CD14-positive monocyte (primary cell): ENCODE measurements around the gene SH2D4B. TPM values are rescaled to one million over a fixed set of nuclear protein-coding genes. Genes with fewer than 3 reads are reported as not detected.

Experiments used
- DNase-seq, 3 donors: peaks; one replicate each; pipeline ENCODE4 v3.0.0-alpha.2; 2011 to 2022
- H2AFZ ChIP-seq: 2 replicates; pipeline ENCODE4 v1.6.0; 2012; ENCODE audit warnings: mild to moderate bottlenecking, low read depth, low read length, inconsistent platforms; ENCODE audit not compliant: insufficient read depth, poor library complexity, severe bottlenecking
- H3K27ac ChIP-seq, 2 donors: 1 replicate in 1 of 2; 2 replicates in 1 of 2; pipeline ENCODE4 v1.5.1; 2012 to 2013; ENCODE audit warnings: low read length in 2 of 2, control low read depth in 1 of 2, inconsistent platforms in 1 of 2, low read depth in 1 of 2, mild to moderate bottlenecking in 1 of 2
- H3K27me3 ChIP-seq, 2 donors: one replicate each; pipeline versions ENCODE4 v1.6.0 to v1.6.1; 2011 to 2013; ENCODE audit warnings: low read length in 2 of 2; ENCODE audit not compliant: control insufficient read depth in 2 of 2, insufficient read depth in 2 of 2
- H3K36me3 ChIP-seq, 2 donors: replicated peaks in 1 of 2; 1 replicate in 1 of 2; 2 replicates in 1 of 2; pipeline versions ENCODE4 v1.5.1 to v1.6.1; 2012 to 2013; ENCODE audit warnings: low read length in 2 of 2, control low read depth in 1 of 2, inconsistent platforms in 1 of 2, mild to moderate bottlenecking in 1 of 2; ENCODE audit not compliant: insufficient read depth in 2 of 2, control insufficient read depth in 1 of 2
- H3K4me1 ChIP-seq, 2 donors: 1 replicate in 1 of 2; 2 replicates in 1 of 2; pipeline versions ENCODE4 v1.5.1 to v1.6.1; 2012 to 2013; ENCODE audit warnings: low read length in 2 of 2, control low read depth in 1 of 2, inconsistent platforms in 1 of 2, mild to moderate bottlenecking in 1 of 2, moderate library complexity in 1 of 2; ENCODE audit not compliant: insufficient read depth in 2 of 2, control insufficient read depth in 1 of 2
- H3K4me2 ChIP-seq: replicated peaks from 2 replicates; pipeline ENCODE3; 2012; ENCODE audit warnings: low read length, moderate library complexity, mild to moderate bottlenecking; ENCODE audit not compliant: poor library complexity, severe bottlenecking; ENCODE audit errors: extremely low read depth
- H3K4me3 ChIP-seq, 3 experiments: fragments of 200-600 bp in 1 of 3; sonication (generic) in 1 of 3; replicated peaks in 1 of 3; 1 replicate in 2 of 3; 2 replicates in 1 of 3; pipeline ENCODE4 v1.5.1; 2011 to 2013; ENCODE audit warnings: low read length in 3 of 3, mild to moderate bottlenecking in 3 of 3, control low read depth in 2 of 3, low read depth in 2 of 3, inconsistent platforms in 1 of 3, moderate library complexity in 1 of 3
- H3K79me2 ChIP-seq: 2 replicates; pipeline ENCODE4 v1.6.0; 2012; ENCODE audit warnings: mild to moderate bottlenecking, control low read depth, inconsistent platforms, low read length, moderate library complexity; ENCODE audit not compliant: insufficient read depth
- H3K9ac ChIP-seq: 2 replicates; pipeline ENCODE4 v1.6.0; 2017; ENCODE audit warnings: low read length, mild to moderate bottlenecking; ENCODE audit not compliant: insufficient read depth, poor library complexity, severe bottlenecking
- H3K9me3 ChIP-seq, 2 donors: replicated peaks in 1 of 2; 1 replicate in 1 of 2; 2 replicates in 1 of 2; pipeline versions ENCODE4 v1.5.1 to v1.6.1; 2012 to 2013; ENCODE audit warnings: low read length in 2 of 2, control low read depth in 1 of 2; ENCODE audit not compliant: control insufficient read depth in 1 of 2, insufficient read depth in 1 of 2
- H4K20me1 ChIP-seq: 2 replicates; pipeline ENCODE4 v1.6.0; 2012; ENCODE audit warnings: mild to moderate bottlenecking, low read length, control low read depth, moderate library complexity; ENCODE audit not compliant: insufficient read depth
- H3K27ac Mint-ChIP-seq, 7 donors: one replicate each; pipeline ENCODE4 v1.8.0; 2020; ENCODE audit warnings: mild to moderate bottlenecking in 7 of 7, mixed read lengths in 7 of 7, moderate library complexity in 6 of 7, inconsistent platforms in 2 of 7
- H3K27me3 Mint-ChIP-seq, 3 donors: one replicate each; pipeline ENCODE4 v1.8.0; 2021 to 2022; ENCODE audit warnings: low read depth in 3 of 3, mild to moderate bottlenecking in 3 of 3, mixed read lengths in 3 of 3, moderate library complexity in 3 of 3, inconsistent platforms in 1 of 3
- H3K36me3 Mint-ChIP-seq, 2 donors: one replicate each; pipeline ENCODE4 v1.8.0; 2020; ENCODE audit warnings: mixed read lengths in 2 of 2, inconsistent platforms in 1 of 2, mild to moderate bottlenecking in 1 of 2
- H3K4me1 Mint-ChIP-seq: one replicate; pipeline ENCODE4 v1.8.0; 2020; ENCODE audit warnings: mild to moderate bottlenecking, mixed read lengths
- H3K4me3 Mint-ChIP-seq, 2 donors: one replicate each; pipeline ENCODE4 v1.8.0; 2020; ENCODE audit warnings: mild to moderate bottlenecking in 2 of 2, mixed read lengths in 2 of 2, moderate library complexity in 1 of 2
- H3K9me3 Mint-ChIP-seq, 7 donors: one replicate each; pipeline ENCODE4 v1.8.0; 2020 to 2022; ENCODE audit warnings: mixed read lengths in 7 of 7, mild to moderate bottlenecking in 6 of 7, moderate library complexity in 6 of 7, inconsistent platforms in 2 of 7
- CTCF ChIP-seq: fragments of 200-600 bp; IDR thresholded peaks from one replicate; pipeline ENCODE4 v1.8.0; 2022; ENCODE audit warnings: antibody characterized with exemption, mild to moderate bottlenecking
- WGBS: methylation state at CpG from one replicate; pipeline ENCODE4 v1.1.5; 2013; ENCODE audit warnings: missing lambda C conversion rate; ENCODE audit not compliant: insufficient coverage; 5-methylcytosine and 5-hydroxymethylcytosine counted together
- intact Hi-C, 2 donors: fragments of 100-400 bp; cut with micrococcal nuclease; formaldehyde crosslinking; loops; one replicate each; pipeline versions ENCODE4 v1.15.0 to v1.15.1; 2023
- polyA plus RNA-seq, 3 donors: library from polyadenylated mRNA; depleted of rRNA in 1 of 3; unstranded in 2 of 3; stranded (reverse) in 1 of 3; fragments of 300-500 nt in 2 of 3; fragments of >200 nt in 1 of 3; fragmentation: Illumina TruSeq in 2 of 3; gene quantifications; 1 replicate in 2 of 3; 2 replicates in 1 of 3; pipeline ENCODE4 v1.2.3, GENCODE V29; 2012 to 2021

Gene SH2D4B
- polyA plus RNA-seq, 3 donors = 0.01 TPM; not detected in 2

- peaks cover 2% of the 10 kb centered on the region for H3K4me1 Mint-ChIP-seq
Observed at GRCh38 chr10:80617807-80618206, 80.1 kb downstream of the SH2D4B start.

GRCh38 chr10:80619036-80619435, 81.3 kb downstream of the SH2D4B start:
- Mint-ChIP-seq H3K27ac (no peak overlapping the region), H3K36me3 (no peaks in the 10 kb centered on the region), H3K9me3 (peaks cover 0 to 3% (median 0%) of the 10 kb centered on the region in 7 donors), H3K4me3 (no peak overlapping the region), H3K4me1 (peaks cover 2% of the 10 kb centered on the region), H3K27me3 (peaks cover 4 to 6% (median 5%) of the 10 kb centered on the region in 3 donors)
- DNase-seq = no peak
- no peak overlapping the region for H3K4me3 ChIP-seq
- no peaks in the 10 kb centered on the region for H3K4me1 ChIP-seq
- H3K9ac ChIP-seq = no peak overlapping the region
- H4K20me1 ChIP-seq = no peaks in the 10 kb centered on the region
- no peaks in the 10 kb centered on the region for H3K9me3 ChIP-seq
- H3K4me2 ChIP-seq = no peak overlapping the region
- H3K36me3 ChIP-seq = no peaks in the 10 kb centered on the region
- no peak for TF ChIP-seq CTCF
- intact Hi-C loops = no loop called here
- no peak overlapping the region for H3K27ac ChIP-seq
- 95% methylated on average over 4 of the region's 5 CpGs for WGBS
- no peak overlapping the region for H2AFZ ChIP-seq
- no peaks in the 10 kb centered on the region for H3K27me3 ChIP-seq
- H3K79me2 ChIP-seq = no peaks in the 10 kb centered on the region

More at GRCh38 chr10:80617807-80618206, 80.1 kb downstream of the SH2D4B start:
- H3K36me3 Mint-ChIP-seq = no peaks in the 10 kb centered on the region
- no peak overlapping the region for H3K27ac ChIP-seq
- H3K27me3 Mint-ChIP-seq = peaks cover 5 to 9% (median 5%) of the 10 kb centered on the region in 3 donors
- 100% methylated on average over 1 of the region's 3 CpGs for WGBS
- TF ChIP-seq CTCF = no peak
- no peak for DNase-seq
- H3K79me2 ChIP-seq = no peaks in the 10 kb centered on the region
- H3K4me2 ChIP-seq = no peak overlapping the region
- H3K9ac ChIP-seq = no peak overlapping the region
- H3K4me3 Mint-ChIP-seq = no peak overlapping the region
- no peak overlapping the region for H3K4me3 ChIP-seq
- H3K27me3 ChIP-seq = no peaks in the 10 kb centered on the region
- H3K4me1 ChIP-seq = no peaks in the 10 kb centered on the region
- H3K27ac Mint-ChIP-seq = no peak overlapping the region
- H4K20me1 ChIP-seq = no peaks in the 10 kb centered on the region
- H3K36me3 ChIP-seq = no peaks in the 10 kb centered on the region
- H2AFZ ChIP-seq = no peak overlapping the region
- intact Hi-C loops = no loop called here
- H3K9me3 ChIP-seq = no peaks in the 10 kb centered on the region
- peaks cover 0 to 3% (median 1%) of the 10 kb centered on the region in 7 donors for H3K9me3 Mint-ChIP-seq
